Stimulated activated naive B cell treated with anti-CD40 and anti-IgM and Interleukin-4, amounts not matched to agents 10 μg/mL and 1 μg/mL and 100 μg/mL, for 72 hours (primary cell): ENCODE data around the gene TP53I11.

Experiments used
- ATAC-seq, 2 donors: fragments of 150-1000 bp; cut with Tn5 transposase; replicated peaks; 2 replicates each; pipeline ENCODE4 v1.10.0; 2021; ENCODE audit warnings: moderate library complexity in 1 of 2
- DNase-seq: peaks from one replicate; pipeline ENCODE4 v3.0.0; 2021
- H3K27ac Mint-ChIP-seq: one replicate; pipeline ENCODE4 v1.8.0; 2022; ENCODE audit warnings: mild to moderate bottlenecking, mixed read lengths
- H3K27me3 Mint-ChIP-seq, 2 donors: one replicate each; pipeline ENCODE4 v1.8.0; 2022; ENCODE audit warnings: mixed read lengths in 2 of 2
- H3K36me3 Mint-ChIP-seq, 2 donors: one replicate each; pipeline ENCODE4 v1.8.0; 2022; ENCODE audit warnings: mixed read lengths in 2 of 2, mild to moderate bottlenecking in 1 of 2
- H3K4me1 Mint-ChIP-seq, 2 donors: one replicate each; pipeline ENCODE4 v1.8.0; 2022; ENCODE audit warnings: mixed read lengths in 2 of 2, mild to moderate bottlenecking in 1 of 2
- H3K4me3 Mint-ChIP-seq, 2 donors: one replicate each; pipeline ENCODE4 v1.8.0; 2022; ENCODE audit warnings: mild to moderate bottlenecking in 2 of 2, mixed read lengths in 2 of 2, moderate library complexity in 1 of 2
- H3K9me3 Mint-ChIP-seq, 2 donors: one replicate each; pipeline ENCODE4 v1.8.0; 2022; ENCODE audit warnings: mixed read lengths in 2 of 2, mild to moderate bottlenecking in 1 of 2

TP53I11 gene

GRCh38 chr11:44950625-44951476 is at the start of gene TP53I11:
TP53I11 (minus strand) TSS chr11:44950883; CDS start chr11:44938335, 12,548 bp downstream.
- peak within 1 kb of the TSS; percentile 92 for H3K27ac Mint-ChIP-seq
- peaks cover 15 to 18% of the 10 kb centered on the region in 2 donors for H3K36me3 Mint-ChIP-seq

GRCh38 chr11:44999068-44999467 is 48.4 kb upstream of the TP53I11 start:
- DNase-seq = no peak
- peaks cover 0 to 4% of the 10 kb centered on the region in 2 donors for H3K4me1 Mint-ChIP-seq
- H3K9me3 Mint-ChIP-seq = no peaks in the 10 kb centered on the region
- no peak overlapping the region for H3K4me3 Mint-ChIP-seq
- peaks cover 0 to 6% of the 10 kb centered on the region in 2 donors for H3K27me3 Mint-ChIP-seq
- no peaks in the 10 kb centered on the region for H3K36me3 Mint-ChIP-seq
- peak in 1 of 2 donors; percentile 45 for ATAC-seq
- no peak overlapping the region for H3K27ac Mint-ChIP-seq

More at GRCh38 chr11:44950625-44951476, at the start of gene TP53I11:
- peak; percentile 81 for DNase-seq
- H3K27me3 Mint-ChIP-seq = no peaks in the 10 kb centered on the region
- H3K9me3 Mint-ChIP-seq = no peaks in the 10 kb centered on the region
- peak within 1 kb of the TSS; percentile 93 to 98 for H3K4me3 Mint-ChIP-seq
- ATAC-seq = peak; percentile 75 to 79
- H3K4me1 Mint-ChIP-seq = peaks cover 48 to 65% of the 10 kb centered on the region in 2 donors

GRCh38 chr11:44998051-44998450 is 47.4 kb upstream of the TP53I11 start:
- Mint-ChIP-seq H3K36me3 (no peaks in the 10 kb centered on the region), H3K9me3 (no peaks in the 10 kb centered on the region), H3K4me3 (no peak overlapping the region), H3K4me1 (peaks cover 0 to 4% of the 10 kb centered on the region in 2 donors), H3K27me3 (peaks cover 0 to 6% of the 10 kb centered on the region in 2 donors), H3K27ac (no peak overlapping the region)
- DNase-seq = no peak
- ATAC-seq = no peak

GRCh38 chr11:44997566-44997965 is 46.9 kb upstream of the TP53I11 start:
- DNase-seq (no peak), ATAC-seq (no peak)
- H3K4me3 Mint-ChIP-seq = no peak overlapping the region
- no peak overlapping the region for H3K27ac Mint-ChIP-seq
- H3K27me3 Mint-ChIP-seq = peaks cover 0 to 6% of the 10 kb centered on the region in 2 donors
- no peaks in the 10 kb centered on the region for H3K9me3 Mint-ChIP-seq
- peaks cover 0 to 4% of the 10 kb centered on the region in 2 donors for H3K4me1 Mint-ChIP-seq
- no peaks in the 10 kb centered on the region for H3K36me3 Mint-ChIP-seq

- DNase-seq (no peak), ATAC-seq (no peak)
- Mint-ChIP-seq H3K4me3 (no peak overlapping the region), H3K27me3 (peaks cover 0 to 6% of the 10 kb centered on the region in 2 donors), H3K27ac (no peak overlapping the region), H3K9me3 (no peaks in the 10 kb centered on the region), H3K4me1 (peaks cover 0 to 3% of the 10 kb centered on the region in 2 donors), H3K36me3 (no peaks in the 10 kb centered on the region)
Observed at GRCh38 chr11:44994753-44995152, 44.1 kb upstream of the TP53I11 start.

GRCh38 chr11:44993971-44994704 is 43.5 kb upstream of the TP53I11 start:
- DNase-seq (no peak), ATAC-seq (no peak)
- H3K9me3 Mint-ChIP-seq = no peaks in the 10 kb centered on the region
- H3K27ac Mint-ChIP-seq = no peak overlapping the region
- peaks cover 2 to 6% of the 10 kb centered on the region in 2 donors for H3K27me3 Mint-ChIP-seq
- peaks cover 0 to 2% of the 10 kb centered on the region in 2 donors for H3K4me1 Mint-ChIP-seq
- H3K36me3 Mint-ChIP-seq = no peaks in the 10 kb centered on the region
- H3K4me3 Mint-ChIP-seq = no peak overlapping the region

- no peaks in the 10 kb centered on the region for H3K36me3 Mint-ChIP-seq
- no peak overlapping the region for H3K4me3 Mint-ChIP-seq
- no peak for DNase-seq
- H3K27me3 Mint-ChIP-seq = peaks cover 6 to 11% of the 10 kb centered on the region in 2 donors
- no peaks in the 10 kb centered on the region for H3K9me3 Mint-ChIP-seq
- ATAC-seq = no peak
- no peak overlapping the region for H3K27ac Mint-ChIP-seq
- peaks cover 2% of the 10 kb centered on the region in 2 donors for H3K4me1 Mint-ChIP-seq
Observed at GRCh38 chr11:44992774-44993173, 42.1 kb upstream of the TP53I11 start.

- no peak for ATAC-seq
- Mint-ChIP-seq H3K36me3 (no peaks in the 10 kb centered on the region), H3K27ac (no peak overlapping the region), H3K4me3 (no peak overlapping the region), H3K27me3 (peaks cover 6 to 11% of the 10 kb centered on the region in 2 donors), H3K9me3 (no peaks in the 10 kb centered on the region), H3K4me1 (peaks cover 4 to 7% of the 10 kb centered on the region in 2 donors)
- DNase-seq = no peak
Observed at GRCh38 chr11:44992181-44992582, 41.5 kb upstream of the TP53I11 start.

GRCh38 chr11:44990665-44991064 is 40.0 kb upstream of the TP53I11 start:
- H3K27me3 Mint-ChIP-seq = peaks cover 6 to 11% of the 10 kb centered on the region in 2 donors
- no peak for DNase-seq
- ATAC-seq = no peak
- H3K4me3 Mint-ChIP-seq = no peak overlapping the region
- H3K4me1 Mint-ChIP-seq = peaks cover 14 to 22% of the 10 kb centered on the region in 2 donors
- H3K9me3 Mint-ChIP-seq = no peaks in the 10 kb centered on the region
- H3K36me3 Mint-ChIP-seq = no peaks in the 10 kb centered on the region
- H3K27ac Mint-ChIP-seq = no peak overlapping the region

- Mint-ChIP-seq H3K4me1 (peaks cover 16 to 25% of the 10 kb centered on the region in 2 donors), H3K4me3 (no peak overlapping the region), H3K27me3 (peaks cover 6 to 11% of the 10 kb centered on the region in 2 donors), H3K9me3 (no peaks in the 10 kb centered on the region), H3K36me3 (no peaks in the 10 kb centered on the region), H3K27ac (no peak overlapping the region)
- no peak for ATAC-seq
- no peak for DNase-seq
Observed at GRCh38 chr11:44989831-44990566, 39.3 kb upstream of the TP53I11 start.

- ATAC-seq = no peak
- peaks cover under 1 to 11% of the 10 kb centered on the region in 2 donors for H3K27me3 Mint-ChIP-seq
- DNase-seq = no peak
- no peak overlapping the region for H3K4me3 Mint-ChIP-seq
- H3K27ac Mint-ChIP-seq = no peak overlapping the region
- no peaks in the 10 kb centered on the region for H3K36me3 Mint-ChIP-seq
- no peaks in the 10 kb centered on the region for H3K9me3 Mint-ChIP-seq
- H3K4me1 Mint-ChIP-seq = peaks cover 15 to 25% of the 10 kb centered on the region in 2 donors
Observed at GRCh38 chr11:44988981-44989635, 38.4 kb upstream of the TP53I11 start.

GRCh38 chr11:44988111-44988510 is 37.4 kb upstream of the TP53I11 start:
- DNase-seq (no peak), ATAC-seq (no peak)
- Mint-ChIP-seq H3K27ac (no peak overlapping the region), H3K9me3 (no peaks in the 10 kb centered on the region), H3K27me3 (peaks cover 0 to 11% of the 10 kb centered on the region in 2 donors), H3K36me3 (no peaks in the 10 kb centered on the region), H3K4me1 (peaks cover 16 to 31% of the 10 kb centered on the region in 2 donors), H3K4me3 (no peak overlapping the region)

GRCh38 chr11:44987506-44987905 is 36.8 kb upstream of the TP53I11 start:
- no peak overlapping the region for H3K27ac Mint-ChIP-seq

More at GRCh38 chr11:44987506-44987905, 36.8 kb upstream of the TP53I11 start:
- Mint-ChIP-seq H3K36me3 (no peaks in the 10 kb centered on the region), H3K4me1 (peaks cover 16 to 31% of the 10 kb centered on the region in 2 donors), H3K4me3 (no peak overlapping the region), H3K9me3 (no peaks in the 10 kb centered on the region), H3K27me3 (peaks cover 0 to 11% of the 10 kb centered on the region in 2 donors)
- no peak for DNase-seq
- ATAC-seq = no peak
